ENCODE measurements around the gene PGP. TPM values are rescaled to one million over a fixed set of nuclear protein-coding genes. Genes with fewer than 3 reads are reported as not detected.

Gene PGP
- total RNA-seq, 1 experiment from 2014 or later = 38.3 TPM

DNA sequence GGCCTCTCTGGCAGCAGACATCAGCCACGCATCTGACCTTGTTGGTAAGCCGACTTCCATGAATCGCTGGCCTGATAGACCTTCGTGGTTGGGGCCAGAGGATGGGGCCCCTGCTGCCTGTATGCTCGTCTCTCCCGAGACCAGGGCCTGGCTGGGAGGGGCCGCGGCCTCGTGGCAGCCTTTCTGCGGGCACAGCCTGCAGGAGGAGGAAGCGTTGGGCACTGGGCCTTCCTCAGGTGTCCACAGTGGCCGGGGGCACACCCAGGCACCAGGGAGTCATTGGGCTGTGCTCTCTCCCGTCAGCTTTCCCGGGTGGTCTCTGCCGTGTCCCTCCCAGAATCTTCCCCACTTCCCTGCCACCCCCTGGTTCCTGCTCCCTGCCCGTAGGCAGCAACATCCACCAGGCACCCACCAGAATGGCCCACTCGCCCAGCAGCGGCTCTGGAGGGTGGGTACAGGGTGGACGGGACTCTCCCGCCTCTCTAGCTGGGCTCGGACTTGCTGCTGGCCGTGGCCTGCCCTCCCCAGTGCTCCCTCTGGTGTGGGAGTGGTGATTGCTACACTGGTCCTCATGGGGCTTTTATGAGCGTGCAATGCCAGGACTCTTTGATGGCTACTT is 15.1 kb upstream of the PGP start:
- no peak overlapping the region for H3K9ac ChIP-seq (ENCODE audit: extremely low read depth, insufficient read length, low read length)
- no peak overlapping the region for H2BK15ac ChIP-seq (ENCODE audit: low read depth, low read length)
- no peak overlapping the region for H3K56ac ChIP-seq (ENCODE audit: insufficient read length, low read depth, low read length)
- H3K14ac ChIP-seq (ENCODE audit: insufficient read depth, low read length) = no peak overlapping the region
- H3T11ph ChIP-seq (ENCODE audit: low read length) = no peak overlapping the region
- H3K4me1 ChIP-seq (ENCODE audit: insufficient read depth, low read length) = no peaks in the 10 kb centered on the region
- no peaks in the 10 kb centered on the region for H3K9me3 Mint-ChIP-seq
- H3K4me3 Mint-ChIP-seq = no peak overlapping the region
- peaks cover 3% of the 10 kb centered on the region; the same call in 1 of the 2 replicates for H3K79me2 ChIP-seq (ENCODE audit: insufficient read depth, low read length)
- no peak overlapping the region for H4K91ac ChIP-seq (ENCODE audit: insufficient read length, low read depth, low read length)
- H4K5ac ChIP-seq (ENCODE audit: insufficient read length, low read depth, low read length) = no peak overlapping the region
- peak overlapping the region in 1 of 3 experiments; percentile 64; a peak in 1 of 7 replicates for H3K27ac Mint-ChIP-seq
- no peak overlapping the region for H2BK120ac ChIP-seq (ENCODE audit: low read depth, low read length, poor library complexity, severe bottlenecking)
- no peak overlapping the region for H2BK5ac ChIP-seq (ENCODE audit: insufficient read length, low read length)
- no peak overlapping the region for H3K4me2 ChIP-seq (ENCODE audit: insufficient read depth, insufficient read length, low read length)
- no peaks in the 10 kb centered on the region for H3K9me3 ChIP-seq (ENCODE audit: control insufficient read depth, low read depth, low read length)
- H3K23me2 ChIP-seq (ENCODE audit: insufficient read length, low read depth, low read length, poor library complexity, severe bottlenecking) = no peaks in the 10 kb centered on the region
- H3K4me1 Mint-ChIP-seq = no peaks in the 10 kb centered on the region; a peak in 1 of 4 replicates
- H3K27ac ChIP-seq (ENCODE audit: insufficient read length, low read depth, low read length) = no peak overlapping the region
- H3K18ac ChIP-seq (ENCODE audit: insufficient read length, low read depth, low read length) = no peak overlapping the region
- no peak overlapping the region for H4K8ac ChIP-seq (replicated peaks; ENCODE audit: insufficient read length, low read depth, low read length)
- no peaks in the 10 kb centered on the region; the same call in 1 of the 2 replicates for H3K27me3 Mint-ChIP-seq (ENCODE audit: low read depth)
- H3K4ac ChIP-seq (ENCODE audit: low read depth, low read length) = no peak overlapping the region
- H4K20me1 ChIP-seq (ENCODE audit: control insufficient read depth, insufficient read depth, insufficient read length) = no peaks in the 10 kb centered on the region
- TF ChIP-seq, protein P1, sequence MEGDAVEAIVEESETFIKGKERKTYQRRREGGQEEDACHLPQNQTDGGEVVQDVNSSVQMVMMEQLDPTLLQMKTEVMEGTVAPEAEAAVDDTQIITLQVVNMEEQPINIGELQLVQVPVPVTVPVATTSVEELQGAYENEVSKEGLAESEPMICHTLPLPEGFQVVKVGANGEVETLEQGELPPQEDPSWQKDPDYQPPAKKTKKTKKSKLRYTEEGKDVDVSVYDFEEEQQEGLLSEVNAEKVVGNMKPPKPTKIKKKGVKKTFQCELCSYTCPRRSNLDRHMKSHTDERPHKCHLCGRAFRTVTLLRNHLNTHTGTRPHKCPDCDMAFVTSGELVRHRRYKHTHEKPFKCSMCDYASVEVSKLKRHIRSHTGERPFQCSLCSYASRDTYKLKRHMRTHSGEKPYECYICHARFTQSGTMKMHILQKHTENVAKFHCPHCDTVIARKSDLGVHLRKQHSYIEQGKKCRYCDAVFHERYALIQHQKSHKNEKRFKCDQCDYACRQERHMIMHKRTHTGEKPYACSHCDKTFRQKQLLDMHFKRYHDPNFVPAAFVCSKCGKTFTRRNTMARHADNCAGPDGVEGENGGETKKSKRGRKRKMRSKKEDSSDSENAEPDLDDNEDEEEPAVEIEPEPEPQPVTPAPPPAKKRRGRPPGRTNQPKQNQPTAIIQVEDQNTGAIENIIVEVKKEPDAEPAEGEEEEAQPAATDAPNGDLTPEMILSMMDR (conservative IDR thresholded peaks at IDR 0.05) = no peak
- DNase-seq = no peak
- no peaks in the 10 kb centered on the region for H3K79me1 ChIP-seq (ENCODE audit: insufficient read depth, low read depth, low read length, poor library complexity, severe bottlenecking)
- peaks cover 0 to 25% (median 14%) of the 10 kb centered on the region in 3 experiments; a peak in 6 of 7 replicates for H3K36me3 Mint-ChIP-seq (ENCODE audit: insufficient read depth in 1 of 3, low read depth in 3 of 3)
- no peak overlapping the region for H2BK20ac ChIP-seq (ENCODE audit: low read depth, low read length, poor library complexity, severe bottlenecking)
- WGBS (ENCODE audit: extremely low coverage, insufficient read length, low lambda C conversion rate) = no CpG with 5 or more reads among the region's 23 CpGs
- no peak overlapping the region for H2BK12ac ChIP-seq (ENCODE audit: insufficient read length, low read depth, low read length)
- no peak overlapping the region for H2AK5ac ChIP-seq (ENCODE audit: insufficient read length, low read length)
- H3K27me3 ChIP-seq (ENCODE audit: insufficient read depth, low read length) = no peaks in the 10 kb centered on the region
- H2AFZ ChIP-seq (ENCODE audit: low read length) = no peak overlapping the region
- no peak overlapping the region for H3K23ac ChIP-seq (ENCODE audit: insufficient read length, low read depth, low read length)

All from H9 (cell line).